ELF-1 (cell line): ENCODE results near the gene HECTD4.
"Not testable (repeated sequence)": the region's sequence is repeated elsewhere in the genome, so short reads cannot be mapped to it uniquely, and the experiment has no call there.

Experiments used
- DNase-seq: peaks from one replicate; pipeline ENCODE4 v3.0.0-alpha.2; 2016; ENCODE audit warnings: low read depth, low spot score

The HECTD4 gene

GRCh38 chr12:112161711-112162110 lies 220.5 kb downstream of the HECTD4 start:
- DNase-seq, result no peak

- DNase-seq, result no peak
These were observed 221.6 kb downstream of the HECTD4 start for GRCh38 chr12:112160611-112161010.

GRCh38 chr12:112159146-112159541 lies 223.1 kb downstream of the HECTD4 start:
- DNase-seq, result no peak

GRCh38 chr12:112158461-112159145 lies 223.6 kb downstream of the HECTD4 start:
- DNase-seq, result not testable (repeated sequence)

GRCh38 chr12:112153893-112154219 lies 228.4 kb downstream of the HECTD4 start:
- no peak for DNase-seq

- DNase-seq, result no peak
These were observed 228.9 kb downstream of the HECTD4 start for GRCh38 chr12:112153181-112153892.

GRCh38 chr12:112151766-112152541 lies 230.3 kb downstream of the HECTD4 start:
- DNase-seq, result no peak

GRCh38 chr12:112149596-112149995 lies 232.6 kb downstream of the HECTD4 start:
- DNase-seq, result peak; percentile 87

GRCh38 chr12:112148031-112148513 lies 234.2 kb downstream of the HECTD4 start:
- no peak for DNase-seq

GRCh38 chr12:112146123-112146522 lies 236.1 kb downstream of the HECTD4 start:
- DNase-seq, result no peak

- DNase-seq, result no peak
These were observed 241.5 kb downstream of the HECTD4 start for GRCh38 chr12:112140728-112141127.

- DNase-seq, result no peak
These were observed 247.5 kb downstream of the HECTD4 start for GRCh38 chr12:112134731-112135130.

- no peak for DNase-seq
These were observed 248.8 kb downstream of the HECTD4 start for GRCh38 chr12:112133418-112133817.

- no peak for DNase-seq
These were observed 250.5 kb downstream of the HECTD4 start for GRCh38 chr12:112131686-112132085.

GRCh38 chr12:112130441-112130998 lies 251.7 kb downstream of the HECTD4 start:
- DNase-seq, result no peak

GRCh38 chr12:112126911-112127310 lies 255.3 kb downstream of the HECTD4 start:
- no peak for DNase-seq

- DNase-seq, result peak; percentile 31
These were observed 256.2 kb downstream of the HECTD4 start for GRCh38 chr12:112126000-112126438.

GRCh38 chr12:112125250-112125999 lies 256.8 kb downstream of the HECTD4 start, which contains the start of gene TRAFD1:
TSS of gene TRAFD1 (plus strand) at chr12:112125560. CDS start at chr12:112130523, 4,963 bp downstream.
- DNase-seq, result peak; percentile 99

GRCh38 chr12:112124918-112125249 lies 257.3 kb downstream of the HECTD4 start:
- no peak for DNase-seq

- DNase-seq, result no peak
These were observed 259.2 kb downstream of the HECTD4 start for GRCh38 chr12:112122823-112123690.
